Endothelial cell (in vitro differentiated cells): ENCODE data around the gene ASMT. TPM values are rescaled to one million over a fixed set of nuclear protein-coding genes. Genes with fewer than 3 reads are reported as not detected.

Source experiments
- DNase-seq: peaks from one replicate; pipeline ENCODE4 v3.0.0; 2021; ENCODE audit warnings: low spot score
- H3K27ac Mint-ChIP-seq: one replicate; pipeline ENCODE4 v1.8.0; 2021; ENCODE audit warnings: mixed read lengths, inconsistent platforms; ENCODE audit not compliant: unreplicated experiment
- H3K27me3 Mint-ChIP-seq: one replicate; pipeline ENCODE4 v1.8.0; 2021; ENCODE audit warnings: mild to moderate bottlenecking, moderate library complexity, mixed read lengths, inconsistent platforms; ENCODE audit not compliant: unreplicated experiment
- H3K36me3 Mint-ChIP-seq: one replicate; pipeline ENCODE4 v1.8.0; 2021; ENCODE audit warnings: mild to moderate bottlenecking, low read depth, mixed read lengths, inconsistent platforms; ENCODE audit not compliant: unreplicated experiment
- H3K4me1 Mint-ChIP-seq: one replicate; pipeline ENCODE4 v1.8.0; 2021; ENCODE audit warnings: mild to moderate bottlenecking, mixed read lengths, inconsistent platforms; ENCODE audit not compliant: unreplicated experiment
- H3K4me3 Mint-ChIP-seq: one replicate; pipeline ENCODE4 v1.8.0; 2021; ENCODE audit warnings: mild to moderate bottlenecking, mixed read lengths, inconsistent platforms; ENCODE audit not compliant: unreplicated experiment
- H3K9me3 Mint-ChIP-seq: one replicate; pipeline ENCODE4 v1.8.0; 2021; ENCODE audit warnings: mixed read lengths, inconsistent platforms; ENCODE audit not compliant: unreplicated experiment
- total RNA-seq: library from RNA; stranded (reverse); fragmentation: NEBNext Ultra II Directional; extraction: Animal tissue kit (Norgen Biotek cat#: 25700); gene quantifications from one replicate; pipeline ENCODE4 v1.2.1, GENCODE V29; 2021; ENCODE audit not compliant: unreplicated experiment
- TF ChIP-seq, protein P1 (sequence below): fragments of 200-600 bp; sonication (generic); IDR thresholded peaks from one replicate; pipeline ENCODE4 v1.5.0; 2021; ENCODE audit warnings: antibody characterized with exemption; ENCODE audit not compliant: unreplicated experiment

ASMT gene
- total RNA-seq, 1 donor from 2014 or later = 0.31 TPM

GRCh38 chrX:1593286-1594271 is 21.3 kb upstream of the ASMT start:
- Mint-ChIP-seq H3K4me3 (peak overlapping the region; percentile 92), H3K27me3 (peaks cover 12% of the 10 kb centered on the region), H3K27ac (peak overlapping the region; percentile 64), H3K4me1 (peaks cover 7% of the 10 kb centered on the region), H3K9me3 (peaks cover 6% of the 10 kb centered on the region), H3K36me3 (peaks cover 35% of the 10 kb centered on the region)
- TF ChIP-seq, protein P1, sequence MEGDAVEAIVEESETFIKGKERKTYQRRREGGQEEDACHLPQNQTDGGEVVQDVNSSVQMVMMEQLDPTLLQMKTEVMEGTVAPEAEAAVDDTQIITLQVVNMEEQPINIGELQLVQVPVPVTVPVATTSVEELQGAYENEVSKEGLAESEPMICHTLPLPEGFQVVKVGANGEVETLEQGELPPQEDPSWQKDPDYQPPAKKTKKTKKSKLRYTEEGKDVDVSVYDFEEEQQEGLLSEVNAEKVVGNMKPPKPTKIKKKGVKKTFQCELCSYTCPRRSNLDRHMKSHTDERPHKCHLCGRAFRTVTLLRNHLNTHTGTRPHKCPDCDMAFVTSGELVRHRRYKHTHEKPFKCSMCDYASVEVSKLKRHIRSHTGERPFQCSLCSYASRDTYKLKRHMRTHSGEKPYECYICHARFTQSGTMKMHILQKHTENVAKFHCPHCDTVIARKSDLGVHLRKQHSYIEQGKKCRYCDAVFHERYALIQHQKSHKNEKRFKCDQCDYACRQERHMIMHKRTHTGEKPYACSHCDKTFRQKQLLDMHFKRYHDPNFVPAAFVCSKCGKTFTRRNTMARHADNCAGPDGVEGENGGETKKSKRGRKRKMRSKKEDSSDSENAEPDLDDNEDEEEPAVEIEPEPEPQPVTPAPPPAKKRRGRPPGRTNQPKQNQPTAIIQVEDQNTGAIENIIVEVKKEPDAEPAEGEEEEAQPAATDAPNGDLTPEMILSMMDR = no peak
- no peak for DNase-seq

GRCh38 chrX:1595711-1596060 is 19.2 kb upstream of the ASMT start:
- Mint-ChIP-seq H3K27me3 (peaks cover 17% of the 10 kb centered on the region), H3K9me3 (no peaks in the 10 kb centered on the region), H3K4me1 (peaks cover 7% of the 10 kb centered on the region), H3K36me3 (peaks cover 35% of the 10 kb centered on the region), H3K27ac (no peak overlapping the region), H3K4me3 (no peak overlapping the region)
- TF ChIP-seq, protein P1 = no peak
- DNase-seq = no peak

DNA sequence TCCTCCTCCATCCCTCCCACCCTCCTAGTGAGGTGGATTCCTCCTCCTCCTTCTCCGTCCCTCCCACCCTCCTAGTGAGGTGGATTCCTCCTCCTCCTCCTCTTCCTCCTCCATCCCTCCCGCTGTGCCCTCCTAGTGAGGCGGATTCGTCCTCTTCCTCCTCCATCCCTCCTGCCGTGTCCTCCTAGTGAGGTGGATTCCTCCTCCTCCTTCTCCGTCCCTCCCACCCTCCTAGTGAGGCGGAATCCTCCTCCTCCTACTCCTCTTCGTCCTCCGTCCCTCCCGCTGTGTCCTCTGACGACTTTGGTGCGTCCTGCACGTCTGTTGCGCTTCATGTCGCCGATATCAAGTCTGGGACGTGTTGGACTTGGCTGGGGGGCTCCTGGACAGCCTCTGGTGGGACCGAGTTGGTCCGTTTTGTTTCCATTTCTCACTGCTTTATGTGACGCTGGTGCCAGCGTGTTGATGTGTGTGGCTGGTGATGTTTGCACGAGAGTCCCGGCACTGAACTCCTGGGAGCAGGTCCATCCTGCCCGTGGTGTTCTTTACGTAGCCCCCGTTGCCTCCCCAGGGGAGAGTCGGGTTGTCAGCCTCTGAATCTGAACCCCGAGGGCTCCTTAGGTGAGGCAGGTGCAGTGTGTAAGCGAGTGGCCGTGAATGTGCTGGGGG is 18.0 kb upstream of the ASMT start:
- Mint-ChIP-seq H3K27ac (no peak overlapping the region), H3K27me3 (peaks cover 20% of the 10 kb centered on the region), H3K9me3 (no peaks in the 10 kb centered on the region), H3K36me3 (peaks cover 38% of the 10 kb centered on the region), H3K4me3 (peak overlapping the region; percentile 59), H3K4me1 (peaks cover 7% of the 10 kb centered on the region)
- TF ChIP-seq, protein P1 = no peak
- no peak for DNase-seq

DNA sequence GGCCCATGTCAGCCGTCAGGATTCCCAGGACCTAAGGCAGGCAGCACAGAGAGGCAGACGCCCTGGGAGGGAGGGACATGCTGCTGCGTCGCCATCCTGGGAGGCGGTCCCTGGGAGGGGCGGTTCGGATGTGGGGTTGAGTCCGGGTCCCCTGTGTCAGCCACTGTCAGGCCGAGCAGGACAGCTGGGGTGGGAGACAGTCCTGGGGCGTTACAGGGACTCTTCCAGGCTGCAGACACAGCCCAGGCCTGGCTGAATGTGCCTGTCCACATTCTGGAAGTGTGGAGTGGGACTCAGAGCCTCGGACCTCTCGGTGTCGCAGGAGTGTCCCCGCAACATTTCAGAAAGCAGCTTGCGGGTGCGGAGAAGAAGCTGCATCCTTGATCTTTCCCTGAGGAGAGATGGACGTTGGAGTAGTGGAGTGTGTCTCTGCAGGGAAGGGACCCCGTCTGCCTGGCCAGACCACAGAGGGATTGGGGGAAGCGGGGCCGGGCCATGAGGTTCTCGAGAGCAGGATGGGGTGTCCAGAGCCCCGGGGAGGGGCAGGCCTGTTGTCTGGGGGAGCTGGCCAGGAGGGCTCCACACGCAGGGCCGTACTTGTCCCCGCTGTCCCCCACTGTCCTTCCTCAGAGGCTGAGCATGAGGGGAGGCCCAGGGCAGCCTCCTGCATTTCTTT is 17.4 kb upstream of the ASMT start:
- Mint-ChIP-seq H3K27ac (no peak overlapping the region), H3K36me3 (peaks cover 41% of the 10 kb centered on the region), H3K9me3 (no peaks in the 10 kb centered on the region), H3K4me1 (peaks cover 7% of the 10 kb centered on the region), H3K27me3 (peaks cover 23% of the 10 kb centered on the region), H3K4me3 (no peak overlapping the region)
- no peak for DNase-seq
- TF ChIP-seq, protein P1 = no peak
